Nephron (organoid): Measurements from ENCODE around the gene CWC27.

Source experiments
- H3K27ac Mint-ChIP-seq, 3 experiments: 2 replicates each; pipeline ENCODE4 v1.8.0; 2020; ENCODE audit warnings: mixed read lengths in 3 of 3, mild to moderate bottlenecking in 2 of 3, moderate library complexity in 1 of 3
- H3K27me3 Mint-ChIP-seq: 2 replicates; pipeline ENCODE4 v1.8.0; 2021; ENCODE audit warnings: low read depth, mild to moderate bottlenecking, moderate library complexity, mixed read lengths
- H3K36me3 Mint-ChIP-seq: 2 replicates; pipeline ENCODE4 v1.8.0; 2020; ENCODE audit warnings: low read depth, mixed read lengths
- H3K4me1 Mint-ChIP-seq: 2 replicates; pipeline ENCODE4 v1.8.0; 2020; ENCODE audit warnings: mixed read lengths
- H3K4me3 Mint-ChIP-seq, 3 experiments: 2 replicates each; pipeline ENCODE4 v1.8.0; 2020; ENCODE audit warnings: mild to moderate bottlenecking in 3 of 3, mixed read lengths in 3 of 3, moderate library complexity in 2 of 3
- H3K9me3 Mint-ChIP-seq: 2 replicates; pipeline ENCODE4 v1.8.0; 2020; ENCODE audit warnings: mixed read lengths
- CTCF ChIP-seq, 3 experiments: fragments of 200-600 bp; sonication (generic); IDR thresholded peaks; one replicate each; pipeline ENCODE4 v1.5.0; 2021; ENCODE audit warnings: antibody characterized with exemption in 3 of 3; ENCODE audit not compliant: unreplicated experiment in 3 of 3

CWC27 gene

GRCh38 chr5:64864171-64864570 is 95.4 kb downstream of the CWC27 start:
- H3K27ac Mint-ChIP-seq: no peak overlapping the region
- H3K27me3 Mint-ChIP-seq: no peaks in the 10 kb centered on the region
- H3K4me3 Mint-ChIP-seq: no peak overlapping the region
- H3K9me3 Mint-ChIP-seq: no peaks in the 10 kb centered on the region
- no peaks in the 10 kb centered on the region for H3K36me3 Mint-ChIP-seq
- H3K4me1 Mint-ChIP-seq: no peaks in the 10 kb centered on the region
- no peak for TF ChIP-seq CTCF (IDR thresholded peaks at IDR 0.05; ENCODE audit: unreplicated experiment in 3 of 3)

GRCh38 chr5:64865662-64866061 is 96.9 kb downstream of the CWC27 start:
- no peaks in the 10 kb centered on the region for H3K4me1 Mint-ChIP-seq
- no peaks in the 10 kb centered on the region for H3K36me3 Mint-ChIP-seq
- no peak for TF ChIP-seq CTCF (IDR thresholded peaks at IDR 0.05; ENCODE audit: unreplicated experiment in 3 of 3)
- no peak overlapping the region for H3K4me3 Mint-ChIP-seq
- no peaks in the 10 kb centered on the region for H3K27me3 Mint-ChIP-seq
- no peak overlapping the region for H3K27ac Mint-ChIP-seq
- no peaks in the 10 kb centered on the region for H3K9me3 Mint-ChIP-seq

GRCh38 chr5:64869419-64869818 is 100.7 kb downstream of the CWC27 start:
- no peak overlapping the region for H3K4me3 Mint-ChIP-seq

GRCh38 chr5:64872044-64872443 is 103.3 kb downstream of the CWC27 start:
- H3K9me3 Mint-ChIP-seq: no peaks in the 10 kb centered on the region
- H3K27ac Mint-ChIP-seq: no peak overlapping the region
- H3K4me3 Mint-ChIP-seq: no peak overlapping the region
- H3K27me3 Mint-ChIP-seq: no peaks in the 10 kb centered on the region
- H3K36me3 Mint-ChIP-seq: peaks cover 2% of the 10 kb centered on the region
- TF ChIP-seq CTCF (IDR thresholded peaks at IDR 0.05; ENCODE audit: unreplicated experiment in 3 of 3): no peak
- H3K4me1 Mint-ChIP-seq: no peaks in the 10 kb centered on the region

More at GRCh38 chr5:64869419-64869818, 100.7 kb downstream of the CWC27 start:
- Mint-ChIP-seq H3K4me1 (no peaks in the 10 kb centered on the region), H3K36me3 (no peaks in the 10 kb centered on the region), H3K9me3 (no peaks in the 10 kb centered on the region), H3K27ac (no peak overlapping the region), H3K27me3 (no peaks in the 10 kb centered on the region)
- no peak for TF ChIP-seq CTCF (IDR thresholded peaks at IDR 0.05; ENCODE audit: unreplicated experiment in 3 of 3)

- no peaks in the 10 kb centered on the region for H3K27me3 Mint-ChIP-seq
- no peak overlapping the region for H3K27ac Mint-ChIP-seq
- H3K9me3 Mint-ChIP-seq: no peaks in the 10 kb centered on the region
- H3K36me3 Mint-ChIP-seq: peaks cover 5% of the 10 kb centered on the region
- no peak overlapping the region for H3K4me3 Mint-ChIP-seq
- H3K4me1 Mint-ChIP-seq: no peaks in the 10 kb centered on the region
- TF ChIP-seq CTCF (IDR thresholded peaks at IDR 0.05; ENCODE audit: unreplicated experiment in 3 of 3): no peak
These were observed 104.7 kb downstream of the CWC27 start for GRCh38 chr5:64873441-64873840.

- Mint-ChIP-seq H3K27ac (no peak overlapping the region), H3K4me3 (no peak overlapping the region), H3K27me3 (no peaks in the 10 kb centered on the region), H3K4me1 (no peaks in the 10 kb centered on the region), H3K36me3 (peaks cover 5% of the 10 kb centered on the region), H3K9me3 (no peaks in the 10 kb centered on the region)
- no peak for TF ChIP-seq CTCF (IDR thresholded peaks at IDR 0.05; ENCODE audit: unreplicated experiment in 3 of 3)
These were observed 106.0 kb downstream of the CWC27 start for GRCh38 chr5:64874753-64875152.
